Measurements from ENCODE around the gene PLK1. TPM values are rescaled to one million over a fixed set of nuclear protein-coding genes. Genes with fewer than 3 reads are reported as not detected.

The PLK1 gene
- total and polyA plus RNA-seq, 2 of the 13 experiments (the other 11 are each of a cell fraction or from before 2014, with no cell fraction given): 71.5 to 76.3 TPM

GRCh38 chr16:23640615-23640930 lies 38.1 kb upstream of the PLK1 start (continued):
- TF ChIP-seq CCAR2 (optimal IDR thresholded peaks at IDR 0.05; ENCODE audit: low read depth, low read length): peak; percentile 50

GRCh38 chr16:23640931-23641765 lies 37.5 kb upstream of the PLK1 start, which contains the start of the genes DCTN5 and PALB2:
Gene DCTN5 (plus strand): TSS chr16:23641466. CDS start chr16:23641543, 77 bp downstream.
Gene PALB2 (minus strand): TSS chr16:23641310. CDS start chr16:23641157, 153 bp downstream.
- Histone ChIP-seq H3K36me3 (replicated peaks in 1 of 2; ENCODE audit: control insufficient read depth in 1 of 2, insufficient read depth in 2 of 2, low read length in 2 of 2) (peaks cover 9 to 22% of the 10 kb centered on the region in 2 experiments), H2AFZ (ENCODE audit: low read length) (peak within 1 kb of the TSS; percentile 57), H3K79me2 (ENCODE audit: insufficient read depth, low read length) (peaks cover 54% of the 10 kb centered on the region), H3K4me3 (replicated peaks in 1 of 3; ENCODE audit: insufficient read depth in 1 of 3, low read depth in 2 of 3, low read length in 3 of 3) (peak within 1 kb of the TSS; percentile 91 to 97 (median 97)), H4K20me1 (ENCODE audit: insufficient read depth, low read length) (peaks cover 7% of the 10 kb centered on the region; the same call in 1 of the 2 replicates), H3K9ac (ENCODE audit: insufficient read depth, low read depth, low read length) (peak within 1 kb of the TSS; percentile 94), H3K4me1 (ENCODE audit: insufficient read depth, low read length) (peaks cover 34% of the 10 kb centered on the region), H3K27ac (ENCODE audit: extremely low read length, insufficient read depth, low read length) (peak within 1 kb of the TSS; percentile 89), H3K27me3 (ENCODE audit: control insufficient read depth in 1 of 2, insufficient read depth in 2 of 2, low read length in 2 of 2) (no peaks in the 10 kb centered on the region; a peak in 1 of 5 replicates), H3K9me3 (ENCODE audit: low read length) (no peaks in the 10 kb centered on the region), H3K4me2 (ENCODE audit: low read depth, low read length) (peak within 1 kb of the TSS; percentile 96)
- BruUV-seq (replicated peaks): no TSS peak
- peak; percentile 4 for FAIRE-seq
- DNase-seq (ENCODE audit: low spot score): peak; percentile 98
- WGBS (ENCODE audit: low lambda C conversion rate): under 1% methylated on average over 64 of the region's 64 CpGs
- POLR2A ChIA-PET: interaction anchor here (0.8 to 2.7 kb wide), 12 partner anchors 8 to 103 kb away, joined by 3 to 20 read pairs (median 8); partner anchors contain the start of genes EARS2, NDUFAB1, PLK1 and UBFD1
- intact Hi-C loops (cut with micrococcal nuclease; ENCODE audit: unreplicated experiment): loop anchor here (1.0 to 5.0 kb wide), 4 partner anchors 38 to 86 kb away; partner anchors contain the start of genes EARS2, NDUFAB1, PLK1 and UBFD1
- peak; percentile 98 for ATAC-seq
- CTCF ChIA-PET (ENCODE audit: low intra/inter-chr PET ratio, low total read pairs): no interaction called here
- in situ Hi-C loops (cut with HindIII; ENCODE audit: extremely low pct_ligation_motif_present, low pct_unique_long_range_greater_than_20kb): no loop called here
- TF ChIP-seq ZNF558 (CRISPR knock-in tag; IDR thresholded peaks at IDR 0.05; ENCODE audit: borderline replicate concordance): peak; percentile 98; the same call in 1 of the 2 replicates
- TF ChIP-seq ETV6 (CRISPR knock-in tag; conservative IDR thresholded peaks at IDR 0.05): peak; percentile 79; the same call in 1 of the 2 replicates
- TF ChIP-seq CREM (IDR thresholded peaks at IDR 0.05): peak; percentile 78
- peak; percentile 38 for TF ChIP-seq CREM (CRISPR knock-in tag; IDR thresholded peaks at IDR 0.05)
- TF ChIP-seq CEBPG (CRISPR knock-in tag; IDR thresholded peaks at IDR 0.05): peak; percentile 45
- peak; percentile 99 for TF ChIP-seq ZNF883 (CRISPR knock-in tag; IDR thresholded peaks at IDR 0.05; ENCODE audit: not compliant biosample characterization)
- peak; percentile 52 for TF ChIP-seq ZNF629 (CRISPR knock-in tag; conservative IDR thresholded peaks at IDR 0.05)
- TF ChIP-seq HDAC1 (CRISPR knock-in tag; IDR thresholded peaks at IDR 0.05): peak; percentile 99
- peak; percentile 95 for TF ChIP-seq ZNF276 (CRISPR knock-in tag; IDR thresholded peaks at IDR 0.05; ENCODE audit: low read depth)
- no peak for TF ChIP-seq ZNF512 (CRISPR knock-in tag; IDR thresholded peaks at IDR 0.05)
- peak; percentile 1; the same call in 1 of the 2 replicates for TF ChIP-seq ZNF569 (CRISPR knock-in tag; IDR thresholded peaks at IDR 0.05; ENCODE audit: borderline replicate concordance)
- TF ChIP-seq SMC3 (IDR thresholded peaks at IDR 0.05; ENCODE audit: low read length): no peak
- TF ChIP-seq SMAD1 (CRISPR knock-in tag; IDR thresholded peaks at IDR 0.05; ENCODE audit: borderline replicate concordance, low read depth): no peak; the same call in 1 of the 2 replicates
- peak; percentile 50; the same call in 1 of the 2 replicates for TF ChIP-seq ZBTB33 (CRISPR knock-in tag; IDR thresholded peaks at IDR 0.05)
- no peak for TF ChIP-seq PAWR (CRISPR knock-in tag; IDR thresholded peaks at IDR 0.05; ENCODE audit: borderline replicate concordance)
- TF ChIP-seq ARNT (IDR thresholded peaks at IDR 0.05): no peak

All from HepG2 (cell line).